Placental pericyte (primary cell): ENCODE measurements around the gene ARMC8. TPM values are rescaled to one million over a fixed set of nuclear protein-coding genes. Genes with fewer than 3 reads are reported as not detected.

ENCODE experiments used
- total RNA-seq: library from RNA; depleted of rRNA; stranded (reverse); fragments of >200 nt; gene quantifications from 2 replicates; pipeline ENCODE4 v1.2.3, GENCODE V29; 2012

ARMC8 gene, protein sequence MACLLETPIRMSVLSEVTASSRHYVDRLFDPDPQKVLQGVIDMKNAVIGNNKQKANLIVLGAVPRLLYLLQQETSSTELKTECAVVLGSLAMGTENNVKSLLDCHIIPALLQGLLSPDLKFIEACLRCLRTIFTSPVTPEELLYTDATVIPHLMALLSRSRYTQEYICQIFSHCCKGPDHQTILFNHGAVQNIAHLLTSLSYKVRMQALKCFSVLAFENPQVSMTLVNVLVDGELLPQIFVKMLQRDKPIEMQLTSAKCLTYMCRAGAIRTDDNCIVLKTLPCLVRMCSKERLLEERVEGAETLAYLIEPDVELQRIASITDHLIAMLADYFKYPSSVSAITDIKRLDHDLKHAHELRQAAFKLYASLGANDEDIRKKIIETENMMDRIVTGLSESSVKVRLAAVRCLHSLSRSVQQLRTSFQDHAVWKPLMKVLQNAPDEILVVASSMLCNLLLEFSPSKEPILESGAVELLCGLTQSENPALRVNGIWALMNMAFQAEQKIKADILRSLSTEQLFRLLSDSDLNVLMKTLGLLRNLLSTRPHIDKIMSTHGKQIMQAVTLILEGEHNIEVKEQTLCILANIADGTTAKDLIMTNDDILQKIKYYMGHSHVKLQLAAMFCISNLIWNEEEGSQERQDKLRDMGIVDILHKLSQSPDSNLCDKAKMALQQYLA
- total RNA-seq, result 49.5 and 59.0 TPM in 2 replicates

DNA sequence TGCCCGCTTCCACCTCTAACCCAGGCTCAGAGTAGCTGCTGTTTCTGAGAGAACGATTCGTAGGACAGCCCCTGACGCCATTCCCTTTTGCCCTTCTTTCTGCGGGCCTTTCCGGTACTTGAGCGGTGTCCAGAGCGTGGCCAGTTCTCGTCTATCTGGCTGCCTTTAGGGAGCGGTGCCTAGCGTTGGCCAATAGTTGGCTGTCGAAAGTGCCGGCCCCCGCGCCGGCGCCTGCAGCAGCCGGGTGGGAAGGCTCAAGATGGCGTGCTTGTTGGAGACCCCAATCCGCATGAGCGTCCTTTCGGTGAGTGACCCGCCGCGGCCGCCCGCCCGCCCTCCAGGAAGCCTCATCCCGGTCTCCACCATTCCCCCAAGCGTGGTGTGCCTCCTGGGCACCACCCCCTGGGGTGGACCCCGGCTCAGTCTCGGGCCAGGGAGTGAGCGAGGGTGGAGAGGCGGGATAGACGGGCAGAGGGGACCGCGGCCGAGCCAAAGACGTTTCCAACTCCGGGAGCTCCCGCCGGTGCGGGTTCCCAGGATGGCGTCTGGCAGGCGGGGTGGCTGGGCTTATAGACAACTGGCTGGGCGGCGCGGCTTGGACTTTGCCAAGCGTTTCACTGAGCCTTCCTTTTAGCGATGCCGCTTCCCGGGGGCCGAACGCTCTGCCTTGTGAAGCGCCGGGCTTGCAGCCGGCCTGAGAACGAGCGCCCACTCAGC lies at the start of gene ARMC8:
ARMC8 (plus strand) TSS at position 6 of the 717 bp plus-strand sequence; CDS start at position 260, 254 bp downstream.

DNA sequence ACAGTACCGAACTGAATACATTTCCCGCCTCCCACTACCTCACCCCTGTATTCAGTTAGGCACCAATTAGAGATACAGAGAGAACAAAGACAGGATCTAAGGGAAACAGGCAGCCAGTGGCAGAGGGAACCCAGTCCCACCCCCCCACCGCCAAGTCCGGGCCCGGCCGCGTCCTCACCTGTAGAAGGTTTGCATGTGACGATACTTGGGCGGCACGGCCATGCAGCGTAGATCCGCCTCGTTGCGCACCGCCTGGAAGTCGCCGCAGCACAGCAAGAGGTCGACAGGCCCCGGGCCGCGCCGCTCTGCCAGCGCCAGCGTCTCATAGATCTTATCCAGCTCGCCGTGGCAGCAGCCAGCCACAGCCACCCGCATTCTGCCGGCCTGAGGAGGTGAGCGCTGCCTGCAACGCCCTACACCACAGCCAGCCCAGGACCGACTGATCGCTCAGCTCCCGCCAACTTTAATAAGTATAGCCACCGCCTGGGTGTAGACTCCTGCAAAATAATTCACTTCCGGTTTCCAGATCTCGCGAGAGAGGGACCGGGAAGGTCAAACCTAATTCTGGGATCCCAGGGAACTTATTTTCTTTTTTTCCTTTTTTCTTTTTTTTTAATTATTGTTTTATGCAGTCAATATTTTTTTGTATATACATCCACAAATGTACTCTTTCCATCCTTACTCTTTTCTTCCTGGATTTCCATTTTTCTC lies 12.5 kb upstream of the ARMC8 start, which contains the start of gene DBR1:
DBR1 (minus strand) TSS at position 501 of the 711 bp plus-strand sequence; CDS start at position 375, 126 bp downstream.

GRCh38 chr3:138329127-138329983 lies 142.3 kb downstream of the ARMC8 start, which contains the start of gene NME9:
TSS of gene NME9 (minus strand) at chr3:138329851. CDS start at chr3:138329335, 516 bp downstream.

Other genes starting within 250 kb of the ARMC8 start
- gene CLDN18, start 177.1 kb upstream of the ARMC8 start, total RNA-seq, result not detected in 2 replicates
- 20.8 and 45.2 TPM in 2 replicates for gene DZIP1L, start 71.7 kb upstream of the ARMC8 start, total RNA-seq
- not detected in 2 replicates for gene A4GNT, start 54.9 kb upstream of the ARMC8 start, total RNA-seq
- gene DBR1, start 12.4 kb upstream of the ARMC8 start, total RNA-seq, result 5.9 and 19.2 TPM in 2 replicates
- not detected in 2 replicates for gene NME9, start 142.6 kb downstream of the ARMC8 start, total RNA-seq
- 13.3 and 42.2 TPM in 2 replicates for gene MRAS, start 161.3 kb downstream of the ARMC8 start, total RNA-seq
- gene ESYT3, start 247.3 kb downstream of the ARMC8 start, total RNA-seq, result under 0.01 TPM in 1 of 2 replicates, not detected in the other